Chondrocyte (in vitro differentiated cells): ENCODE data around the gene CDC73. TPM values are rescaled to one million over a fixed set of nuclear protein-coding genes. Genes with fewer than 3 reads are reported as not detected.

Experiments used
- DNase-seq: peaks from one replicate; pipeline ENCODE4 v3.0.0; 2021; ENCODE audit warnings: mixed read lengths, low spot score
- H3K27ac Mint-ChIP-seq: one replicate; pipeline ENCODE4 v1.8.0; 2021; ENCODE audit warnings: mild to moderate bottlenecking, moderate library complexity, mixed read lengths; ENCODE audit not compliant: unreplicated experiment
- H3K27me3 Mint-ChIP-seq: 2 replicates; pipeline ENCODE4 v1.8.0; 2021; ENCODE audit warnings: low read depth, mixed read lengths
- H3K36me3 Mint-ChIP-seq: 2 replicates; pipeline ENCODE4 v1.8.0; 2021; ENCODE audit warnings: low read depth, mixed read lengths
- H3K4me1 Mint-ChIP-seq: 2 replicates; pipeline ENCODE4 v1.8.0; 2021; ENCODE audit warnings: low read depth, mild to moderate bottlenecking, mixed read lengths
- H3K4me3 Mint-ChIP-seq: one replicate; pipeline ENCODE4 v1.8.0; 2021; ENCODE audit warnings: mild to moderate bottlenecking, moderate library complexity, mixed read lengths; ENCODE audit not compliant: unreplicated experiment
- H3K9me3 Mint-ChIP-seq: 2 replicates; pipeline ENCODE4 v1.8.0; 2021; ENCODE audit warnings: low read depth, mixed read lengths
- CTCF ChIP-seq: fragments of 200-600 bp; sonication (generic); IDR thresholded peaks from 2 replicates; pipeline ENCODE4 v1.5.0; 2021; ENCODE audit warnings: antibody characterized with exemption, mild to moderate bottlenecking, moderate library complexity
- total RNA-seq: library from RNA; stranded (reverse); gene quantifications from 3 replicates; pipeline ENCODE4 v1.2.1, GENCODE V29; 2021

CDC73 gene
- total RNA-seq, 1 donor from 2014 or later = 69.4 TPM

- Mint-ChIP-seq H3K4me3 (no peak overlapping the region), H3K27ac (no peak overlapping the region), H3K36me3 (peaks cover 19% of the 10 kb centered on the region)
These were observed 23.2 kb downstream of the CDC73 start for GRCh38 chr1:193144999-193145398.

GRCh38 chr1:193156117-193156821 lies 34.4 kb downstream of the CDC73 start:
- H3K27me3 Mint-ChIP-seq = no peaks in the 10 kb centered on the region
- peaks cover 14% of the 10 kb centered on the region for H3K4me1 Mint-ChIP-seq
- no peaks in the 10 kb centered on the region for H3K9me3 Mint-ChIP-seq
- TF ChIP-seq CTCF = no peak
- peaks cover 9% of the 10 kb centered on the region for H3K36me3 Mint-ChIP-seq
- H3K4me3 Mint-ChIP-seq = no peak overlapping the region
- peak overlapping the region; percentile 42 for H3K27ac Mint-ChIP-seq
- DNase-seq = no peak

More at GRCh38 chr1:193144999-193145398, 23.2 kb downstream of the CDC73 start:
- DNase-seq = no peak
- Mint-ChIP-seq H3K9me3 (no peaks in the 10 kb centered on the region), H3K27me3 (no peaks in the 10 kb centered on the region), H3K4me1 (peaks cover 7% of the 10 kb centered on the region)
- no peak for TF ChIP-seq CTCF

- no peak for DNase-seq
- Mint-ChIP-seq H3K9me3 (no peaks in the 10 kb centered on the region), H3K36me3 (peaks cover 9% of the 10 kb centered on the region), H3K4me1 (peaks cover 14% of the 10 kb centered on the region), H3K4me3 (no peak overlapping the region), H3K27ac (peak overlapping the region; percentile 42), H3K27me3 (no peaks in the 10 kb centered on the region)
- no peak for TF ChIP-seq CTCF
These were observed 35.0 kb downstream of the CDC73 start for GRCh38 chr1:193156822-193157142.

GRCh38 chr1:193157360-193157759 lies 35.5 kb downstream of the CDC73 start:
- no peak overlapping the region for H3K4me3 Mint-ChIP-seq

GRCh38 chr1:193176113-193176512 lies 54.3 kb downstream of the CDC73 start:
- Mint-ChIP-seq H3K36me3 (peaks cover 2% of the 10 kb centered on the region), H3K27ac (no peak overlapping the region)
- DNase-seq = no peak

More at GRCh38 chr1:193157360-193157759, 35.5 kb downstream of the CDC73 start:
- Mint-ChIP-seq H3K27me3 (no peaks in the 10 kb centered on the region), H3K36me3 (peaks cover 8% of the 10 kb centered on the region), H3K27ac (no peak overlapping the region), H3K9me3 (no peaks in the 10 kb centered on the region), H3K4me1 (peaks cover 14% of the 10 kb centered on the region)
- TF ChIP-seq CTCF = no peak
- DNase-seq = no peak

More at GRCh38 chr1:193176113-193176512, 54.3 kb downstream of the CDC73 start:
- H3K4me3 Mint-ChIP-seq = no peak overlapping the region
- TF ChIP-seq CTCF = no peak
- no peaks in the 10 kb centered on the region for H3K9me3 Mint-ChIP-seq
- no peaks in the 10 kb centered on the region for H3K27me3 Mint-ChIP-seq
- H3K4me1 Mint-ChIP-seq = peaks cover 23% of the 10 kb centered on the region
